Duodenal mucosa (tissue), 2 donors: ENCODE results near the gene IKZF3.

ENCODE experiments used
- H3K27ac ChIP-seq: one replicate; pipeline ENCODE4 v1.7.0; 2013; ENCODE audit warnings: low read depth, low read length
- H3K27me3 ChIP-seq, 2 donors: one replicate each; pipeline ENCODE4 v1.7.0; 2013; ENCODE audit warnings: low read length in 2 of 2, control low read depth in 1 of 2; ENCODE audit not compliant: insufficient read depth in 2 of 2, control insufficient read depth in 1 of 2
- H3K36me3 ChIP-seq, 2 donors: one replicate each; pipeline ENCODE4 v1.7.0; 2013; ENCODE audit warnings: low read length in 2 of 2, control low read depth in 1 of 2; ENCODE audit not compliant: insufficient read depth in 2 of 2, control insufficient read depth in 1 of 2
- H3K4me1 ChIP-seq, 2 donors: one replicate each; pipeline ENCODE4 v1.7.0; 2013; ENCODE audit warnings: low read length in 2 of 2, control low read depth in 1 of 2; ENCODE audit not compliant: insufficient read depth in 2 of 2, control insufficient read depth in 1 of 2
- H3K4me3 ChIP-seq, 2 donors: one replicate each; pipeline ENCODE4 v1.7.0; 2013; ENCODE audit warnings: low read length in 2 of 2, low read depth in 1 of 2
- H3K9ac ChIP-seq, 2 donors: one replicate each; pipeline ENCODE4 v1.7.0; 2013; ENCODE audit warnings: low read length in 2 of 2, low read depth in 1 of 2
- H3K9me3 ChIP-seq, 2 donors: one replicate each; pipeline ENCODE4 v1.7.0; 2013; ENCODE audit warnings: low read length in 2 of 2, control low read depth in 1 of 2; ENCODE audit not compliant: control insufficient read depth in 1 of 2

The IKZF3 gene

GRCh38 chr17:39782980-39783379 is 81.1 kb downstream of the IKZF3 start:
- Histone ChIP-seq H3K9ac (no peak overlapping the region), H3K27ac (no peak overlapping the region), H3K9me3 (no peaks in the 10 kb centered on the region), H3K4me3 (no peak overlapping the region), H3K27me3 (no peaks in the 10 kb centered on the region), H3K36me3 (no peaks in the 10 kb centered on the region), H3K4me1 (peaks cover 13 to 16% of the 10 kb centered on the region in 2 donors)

GRCh38 chr17:39782481-39782880 is 81.6 kb downstream of the IKZF3 start:
- Histone ChIP-seq H3K4me3 (no peak overlapping the region), H3K27me3 (no peaks in the 10 kb centered on the region), H3K36me3 (no peaks in the 10 kb centered on the region), H3K9me3 (no peaks in the 10 kb centered on the region), H3K27ac (no peak overlapping the region), H3K9ac (no peak overlapping the region), H3K4me1 (peaks cover 13 to 16% of the 10 kb centered on the region in 2 donors)

GRCh38 chr17:39781861-39782213 is 82.3 kb downstream of the IKZF3 start:
- no peaks in the 10 kb centered on the region for H3K27me3 ChIP-seq
- H3K9me3 ChIP-seq, result no peaks in the 10 kb centered on the region
- H3K36me3 ChIP-seq, result no peaks in the 10 kb centered on the region
- no peak overlapping the region for H3K4me3 ChIP-seq
- H3K9ac ChIP-seq, result no peak overlapping the region
- peaks cover 13 to 16% of the 10 kb centered on the region in 2 donors for H3K4me1 ChIP-seq
- H3K27ac ChIP-seq, result no peak overlapping the region

- H3K27ac ChIP-seq, result no peak overlapping the region
- H3K9me3 ChIP-seq, result no peaks in the 10 kb centered on the region
- H3K9ac ChIP-seq, result no peak overlapping the region
- no peak overlapping the region for H3K4me3 ChIP-seq
- H3K27me3 ChIP-seq, result no peaks in the 10 kb centered on the region
- peaks cover 13 to 16% of the 10 kb centered on the region in 2 donors for H3K4me1 ChIP-seq
- H3K36me3 ChIP-seq, result no peaks in the 10 kb centered on the region
These were observed 82.9 kb downstream of the IKZF3 start for GRCh38 chr17:39781031-39781860.

GRCh38 chr17:39777534-39778365 is 86.4 kb downstream of the IKZF3 start:
- Histone ChIP-seq H3K36me3 (no peaks in the 10 kb centered on the region), H3K4me3 (peak overlapping the region; percentile 43 to 49), H3K27ac (no peak overlapping the region), H3K27me3 (no peaks in the 10 kb centered on the region), H3K4me1 (peaks cover 13 to 14% of the 10 kb centered on the region in 2 donors), H3K9me3 (no peaks in the 10 kb centered on the region), H3K9ac (peak overlapping the region; percentile 20 to 31)

GRCh38 chr17:39776252-39776651 is 87.9 kb downstream of the IKZF3 start:
- peak overlapping the region; percentile 52 for H3K27ac ChIP-seq
- peak overlapping the region; percentile 13 to 31 for H3K9ac ChIP-seq
- H3K4me3 ChIP-seq, result peak overlapping the region; percentile 16 to 49
- H3K36me3 ChIP-seq, result no peaks in the 10 kb centered on the region
- H3K27me3 ChIP-seq, result no peaks in the 10 kb centered on the region
- peaks cover 0 to 6% of the 10 kb centered on the region in 2 donors for H3K4me1 ChIP-seq
- H3K9me3 ChIP-seq, result no peaks in the 10 kb centered on the region

- H3K27ac ChIP-seq, result no peak overlapping the region
- H3K4me1 ChIP-seq, result peaks cover 0 to 3% of the 10 kb centered on the region in 2 donors
- H3K9me3 ChIP-seq, result no peaks in the 10 kb centered on the region
- H3K36me3 ChIP-seq, result no peaks in the 10 kb centered on the region
- no peaks in the 10 kb centered on the region for H3K27me3 ChIP-seq
- peak overlapping the region in 1 of 2 donors; percentile 18 for H3K9ac ChIP-seq
- peak overlapping the region; percentile 22 to 37 for H3K4me3 ChIP-seq
These were observed 89.1 kb downstream of the IKZF3 start for GRCh38 chr17:39775031-39775430.

GRCh38 chr17:39774047-39774446 is 90.1 kb downstream of the IKZF3 start:
- H3K36me3 ChIP-seq, result no peaks in the 10 kb centered on the region
- no peaks in the 10 kb centered on the region for H3K9me3 ChIP-seq
- no peaks in the 10 kb centered on the region for H3K27me3 ChIP-seq
- H3K9ac ChIP-seq, result no peak overlapping the region
- peaks cover 1 to 11% of the 10 kb centered on the region in 2 donors for H3K4me1 ChIP-seq
- H3K27ac ChIP-seq, result no peak overlapping the region
- H3K4me3 ChIP-seq, result no peak overlapping the region

- H3K27ac ChIP-seq, result no peak overlapping the region
These were observed 90.9 kb downstream of the IKZF3 start for GRCh38 chr17:39772987-39773934.

More at GRCh38 chr17:39772987-39773934, 90.9 kb downstream of the IKZF3 start:
- Histone ChIP-seq H3K36me3 (no peaks in the 10 kb centered on the region), H3K27me3 (no peaks in the 10 kb centered on the region), H3K4me3 (no peak overlapping the region), H3K4me1 (peaks cover 6 to 13% of the 10 kb centered on the region in 2 donors), H3K9ac (peak overlapping the region in 1 of 2 donors; percentile 15), H3K9me3 (no peaks in the 10 kb centered on the region)
